AG04450 (cell line): ENCODE results near the gene ACACB. TPM values are rescaled to one million over a fixed set of nuclear protein-coding genes. Genes with fewer than 3 reads are reported as not detected.

Source experiments
- CTCF ChIA-PET: fragments of 300-600, 350-600 bp; formaldehyde crosslinking; extraction: SDS; loops from one replicate; lab custom pipeline; 2022; ENCODE audit warnings: antibody characterized with exemption, inconsistent platforms; lab: Charles Lee
- POLR2A ChIA-PET: fragments of 350-600 bp; formaldehyde crosslinking; extraction: SDS; loops from one replicate; lab custom pipeline; 2021; ENCODE audit warnings: antibody characterized with exemption, inconsistent platforms; lab: Yijun Ruan, JAX
- DNase-seq: peaks from one replicate; pipeline ENCODE4 v3.0.0-alpha.2; 2011; ENCODE audit warnings: low read depth, low spot score
- H3K27ac ChIP-seq: one replicate; pipeline ENCODE4 v1.5.1; 2012; ENCODE audit warnings: low read depth, low read length, control low read depth
- H3K27me3 ChIP-seq: one replicate; pipeline ENCODE4 v1.6.0; 2012; ENCODE audit warnings: low read length; ENCODE audit not compliant: control insufficient read depth, insufficient read depth
- H3K4me3 ChIP-seq: 2 replicates; pipeline ENCODE4 v1.5.1; 2011; ENCODE audit warnings: mild to moderate bottlenecking, low read depth, low read length, control low read depth
- H3K9me3 ChIP-seq: 2 replicates; pipeline ENCODE4 v1.5.1; 2012; ENCODE audit warnings: low read length; ENCODE audit not compliant: control insufficient read depth, insufficient read depth
- CTCF ChIP-seq: IDR thresholded peaks from 2 replicates; pipeline ENCODE4 v1.5.1; 2011; ENCODE audit warnings: low read depth, low read length, control low read depth, inconsistent platforms
- polyA plus RNA-seq: library from polyadenylated mRNA; depleted of rRNA; stranded (reverse); fragments of >200 nt; gene quantifications from 2 replicates; pipeline ENCODE4 v1.2.3, GENCODE V29; 2011

ACACB gene
- polyA plus RNA-seq, 1 experiment: 3.2 TPM

- TF ChIP-seq CTCF: no peak
- Histone ChIP-seq H3K27ac (no peak overlapping the region), H3K9me3 (no peaks in the 10 kb centered on the region), H3K27me3 (peaks cover 19% of the 10 kb centered on the region), H3K4me3 (no peak overlapping the region)
- ChIA-PET POLR2A (no interaction called here), CTCF (interaction anchor here (4.8 kb wide), 1 partner anchor 36 kb away, joined by 20 read pairs; no protein-coding TSS in a partner anchor)
- no peak for DNase-seq
Observed at GRCh38 chr12:109147954-109148353, 31.6 kb downstream of the ACACB start.

- no peak overlapping the region for H3K4me3 ChIP-seq
- no peak overlapping the region for H3K27ac ChIP-seq
- POLR2A ChIA-PET: no interaction called here
- no peak for TF ChIP-seq CTCF
- CTCF ChIA-PET: interaction anchor here (1.1 to 2.5 kb wide), 3 partner anchors 16 to 244 kb away, joined by 3 to 14 read pairs (median 4); no protein-coding TSS in a partner anchor
- no peak for DNase-seq
- H3K9me3 ChIP-seq: no peaks in the 10 kb centered on the region
- H3K27me3 ChIP-seq: peaks cover 19% of the 10 kb centered on the region
Observed at GRCh38 chr12:109150124-109150640, 33.8 kb downstream of the ACACB start.

GRCh38 chr12:109151457-109151856 lies 35.1 kb downstream of the ACACB start:
- POLR2A ChIA-PET: no interaction called here
- no peak for DNase-seq
- CTCF ChIA-PET: interaction anchor here (1.1 to 2.5 kb wide), 3 partner anchors 40 to 277 kb away, joined by 3 to 14 read pairs (median 4); no protein-coding TSS in a partner anchor
- no peaks in the 10 kb centered on the region for H3K9me3 ChIP-seq
- H3K27ac ChIP-seq: no peak overlapping the region
- peaks cover 19% of the 10 kb centered on the region for H3K27me3 ChIP-seq
- no peak for TF ChIP-seq CTCF
- no peak overlapping the region for H3K4me3 ChIP-seq

GRCh38 chr12:109153821-109154441 lies 37.5 kb downstream of the ACACB start:
- Histone ChIP-seq H3K9me3 (no peaks in the 10 kb centered on the region), H3K4me3 (peak overlapping the region; percentile 56), H3K27me3 (peaks cover 15% of the 10 kb centered on the region), H3K27ac (no peak overlapping the region)
- ChIA-PET CTCF (interaction anchor here (1.2 to 2.3 kb wide), 2 partner anchors 42 to 274 kb away, joined by 3 to 12 read pairs; no protein-coding TSS in a partner anchor), POLR2A (no interaction called here)
- no peak for DNase-seq
- TF ChIP-seq CTCF: no peak
